Skeletal muscle satellite cell (primary cell): Measurements from ENCODE around the gene OSBP.
"Not testable (repeated sequence)": the region's sequence is repeated elsewhere in the genome, so short reads cannot be mapped to it uniquely, and the experiment has no call there.

Experiments used
- H3K27me3 ChIP-seq: 2 replicates; pipeline ENCODE4 v1.7.0; 2013; ENCODE audit warnings: low read length; ENCODE audit not compliant: control insufficient read depth, insufficient read depth
- H3K36me3 ChIP-seq: 2 replicates; pipeline ENCODE4 v1.7.0; 2013; ENCODE audit warnings: mild to moderate bottlenecking, control low read depth, low read length; ENCODE audit not compliant: insufficient read depth
- H3K4me1 ChIP-seq: 2 replicates; pipeline ENCODE4 v1.7.0; 2013; ENCODE audit warnings: low read length; ENCODE audit not compliant: control insufficient read depth, insufficient read depth
- H3K4me2 ChIP-seq: 2 replicates; pipeline ENCODE4 v1.7.0; 2013; ENCODE audit warnings: mild to moderate bottlenecking, low read length
- H3K4me3 ChIP-seq: 2 replicates; pipeline ENCODE4 v1.7.0; 2013; ENCODE audit warnings: low read length
- H3K9ac ChIP-seq: 2 replicates; pipeline ENCODE4 v1.7.0; 2013; ENCODE audit warnings: mild to moderate bottlenecking, low read depth, low read length, moderate library complexity
- H3K9me3 ChIP-seq: replicated peaks from 2 replicates; pipeline ENCODE4 v1.7.0; 2013; ENCODE audit warnings: mild to moderate bottlenecking, control low read depth, low read length

OSBP gene

DNA sequence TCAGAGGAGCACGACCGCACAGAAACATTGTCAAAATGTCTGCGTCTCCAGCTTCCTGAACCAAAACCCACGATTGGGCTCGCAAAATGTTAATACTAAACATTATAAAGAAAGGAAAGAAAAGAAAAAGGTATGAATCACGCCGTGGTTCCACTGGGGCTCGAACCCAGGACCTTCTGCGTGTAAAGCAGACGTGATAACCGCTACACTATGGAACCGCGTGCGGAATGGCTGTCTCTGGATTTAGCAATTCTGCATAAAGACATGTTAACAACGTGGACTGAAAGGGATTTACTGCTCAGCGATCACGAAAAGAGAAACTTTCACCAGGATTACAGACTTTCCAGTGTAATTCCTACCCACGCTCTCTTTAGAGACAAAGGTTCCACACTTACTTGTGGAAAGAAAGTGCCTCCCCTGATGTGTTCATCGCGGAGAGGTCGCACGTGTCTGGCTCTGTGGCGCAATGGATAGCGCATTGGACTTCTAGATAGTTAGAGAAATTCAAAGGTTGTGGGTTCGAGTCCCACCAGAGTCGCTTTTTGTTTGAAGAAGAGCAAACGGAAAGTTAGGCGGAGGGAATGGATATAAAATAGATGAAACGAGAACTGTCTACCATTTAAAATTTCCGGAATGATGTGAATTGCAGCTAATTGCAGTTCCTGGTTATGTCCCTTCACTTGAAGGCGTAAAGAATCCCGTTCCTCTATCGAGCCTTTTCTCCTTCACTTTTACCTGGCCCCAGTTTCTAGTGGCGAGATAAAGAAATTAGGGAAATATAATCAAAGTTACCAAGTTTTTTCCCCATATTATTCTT lies 64.5 kb downstream of the OSBP start:
- no peaks in the 10 kb centered on the region for H3K27me3 ChIP-seq
- no peaks in the 10 kb centered on the region for H3K36me3 ChIP-seq
- peaks cover 16% of the 10 kb centered on the region for H3K4me1 ChIP-seq
- H3K9ac ChIP-seq, result peak overlapping the region; percentile 82
- H3K9me3 ChIP-seq, result no peaks in the 10 kb centered on the region
- H3K4me2 ChIP-seq, result peak overlapping the region; percentile 78
- peak overlapping the region; percentile 68 for H3K4me3 ChIP-seq

DNA sequence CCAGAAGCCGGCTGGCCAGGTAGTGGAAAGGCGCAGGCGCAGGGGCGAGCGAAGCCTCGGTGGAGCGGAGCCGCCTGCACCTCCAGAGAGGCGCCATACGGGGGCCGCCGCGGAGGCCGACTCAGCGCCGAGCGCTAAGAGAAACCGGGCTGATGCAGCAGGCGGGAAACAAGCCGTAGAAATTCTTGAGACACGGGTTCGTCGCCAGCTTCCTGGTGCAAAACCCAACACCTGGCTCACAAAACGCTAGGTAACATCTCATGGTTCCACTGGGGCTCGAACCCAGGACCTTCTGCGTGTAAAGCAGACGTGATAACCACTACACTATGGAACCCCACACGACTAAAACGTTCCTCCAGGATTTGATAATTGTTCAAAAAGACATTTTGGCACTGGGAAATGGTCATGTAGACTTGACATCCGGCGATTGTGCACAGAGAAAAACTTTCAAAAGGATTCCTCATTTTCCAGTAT lies 65.2 kb downstream of the OSBP start:
- Histone ChIP-seq H3K36me3 (no peaks in the 10 kb centered on the region), H3K9ac (peak overlapping the region; percentile 82), H3K4me2 (peak overlapping the region; percentile 78), H3K27me3 (no peaks in the 10 kb centered on the region), H3K4me1 (peaks cover 12% of the 10 kb centered on the region), H3K9me3 (no peaks in the 10 kb centered on the region), H3K4me3 (peak overlapping the region; percentile 68)

DNA sequence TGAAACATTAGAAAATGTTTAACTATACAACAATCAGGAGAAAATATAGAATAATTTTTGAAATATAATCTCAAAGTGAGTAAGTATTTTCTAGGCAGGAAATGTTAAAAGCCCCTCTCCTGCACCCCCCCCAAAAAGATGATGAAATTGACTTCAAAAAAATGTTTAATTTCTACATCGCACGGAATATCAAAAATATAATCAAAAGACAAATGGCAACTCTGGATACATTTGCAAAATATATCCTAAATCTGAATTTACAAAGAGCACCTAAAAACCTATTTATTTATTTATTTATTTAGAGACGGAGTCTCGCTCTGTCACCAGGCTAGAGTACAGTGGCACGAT lies 67.3 kb downstream of the OSBP start:
- Histone ChIP-seq H3K27me3 (no peaks in the 10 kb centered on the region), H3K9me3 (no peaks in the 10 kb centered on the region), H3K36me3 (no peaks in the 10 kb centered on the region), H3K4me1 (peaks cover 19% of the 10 kb centered on the region), H3K9ac (no peak overlapping the region), H3K4me3 (no peak overlapping the region), H3K4me2 (no peak overlapping the region)

DNA sequence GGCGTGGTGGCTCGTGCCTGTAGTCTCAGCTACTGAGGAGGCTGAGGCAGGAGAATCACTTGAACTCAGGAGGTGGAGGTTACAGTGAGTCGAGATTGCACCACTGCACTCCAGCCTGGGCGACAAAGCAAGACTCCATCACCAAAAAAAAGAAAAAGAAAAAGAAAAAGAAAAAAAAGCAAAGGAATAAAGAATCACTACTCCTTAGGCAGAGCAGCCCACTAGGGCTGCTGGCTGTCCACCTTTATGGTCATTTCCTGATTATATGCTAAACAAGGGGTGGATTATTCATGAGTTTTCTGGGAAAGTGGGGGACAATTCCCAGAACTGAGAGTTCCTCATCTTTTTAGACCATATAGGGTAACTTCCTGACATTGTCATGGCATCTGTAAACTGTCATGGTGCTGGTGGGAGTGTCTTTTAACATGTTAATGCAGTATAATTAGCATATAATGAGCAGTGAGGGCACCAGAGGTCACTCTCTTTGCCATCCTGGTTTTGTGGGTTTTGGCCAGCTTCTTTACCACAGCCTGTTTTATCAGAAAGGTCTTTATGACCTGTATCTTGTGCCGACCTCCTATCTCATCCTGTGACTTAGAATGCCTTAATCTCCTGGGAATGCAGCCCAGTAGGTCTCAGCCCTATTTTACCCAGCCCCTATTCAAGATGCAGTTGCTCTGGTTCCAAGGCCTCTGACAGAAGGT lies 67.8 kb downstream of the OSBP start:
- H3K9me3 ChIP-seq, H3K27me3 ChIP-seq, H3K4me3 ChIP-seq, H3K9ac ChIP-seq, H3K36me3 ChIP-seq, H3K4me2 ChIP-seq: not testable (repeated sequence)
- H3K4me1 ChIP-seq, result peaks cover 19% of the 10 kb centered on the region

DNA sequence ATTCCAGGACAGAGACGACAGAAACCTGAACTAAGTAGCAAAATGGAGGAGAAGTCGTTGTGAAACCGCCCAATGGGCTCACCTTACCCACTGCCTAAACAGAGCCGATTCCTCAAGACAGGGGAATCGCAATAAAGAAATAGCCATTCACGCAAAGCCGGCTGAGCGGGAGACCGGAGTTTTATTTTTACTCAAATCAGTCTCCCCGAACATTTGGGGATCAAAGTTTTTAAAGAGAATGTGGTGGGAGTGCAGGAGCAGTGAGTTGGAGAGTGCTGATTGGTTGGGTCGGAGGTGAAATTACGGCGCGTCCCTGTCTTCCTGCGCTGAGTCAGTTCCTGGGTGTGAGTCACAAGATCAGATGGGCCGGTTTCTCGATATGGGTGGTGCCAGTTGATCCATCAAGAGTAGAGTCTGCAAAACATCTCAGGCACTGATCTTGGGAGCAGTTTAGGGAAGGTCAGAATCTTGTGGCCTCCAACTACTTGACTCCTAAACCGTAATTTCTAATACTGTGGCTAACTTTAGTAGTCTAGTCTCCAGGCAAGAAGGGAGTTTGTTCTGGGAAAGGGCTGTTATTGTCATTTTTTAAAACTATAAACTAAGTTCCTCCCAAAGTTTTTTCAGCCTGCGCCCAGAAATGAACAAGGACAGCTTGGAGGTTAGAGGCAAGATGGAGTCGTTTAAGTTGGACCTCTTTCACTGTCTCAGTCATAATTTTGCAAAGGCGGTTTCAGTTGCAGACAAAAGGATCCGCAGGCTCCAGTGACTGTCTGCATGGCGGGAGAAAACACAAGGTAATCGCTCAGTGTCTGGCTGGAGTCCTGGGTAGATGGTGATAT lies 70.2 kb downstream of the OSBP start:
- no peaks in the 10 kb centered on the region for H3K36me3 ChIP-seq
- H3K4me3 ChIP-seq, result no peak overlapping the region
- H3K27me3 ChIP-seq, result no peaks in the 10 kb centered on the region
- H3K4me2 ChIP-seq, result no peak overlapping the region
- H3K9me3 ChIP-seq, result no peaks in the 10 kb centered on the region
- no peak overlapping the region for H3K9ac ChIP-seq
- peaks cover 19% of the 10 kb centered on the region for H3K4me1 ChIP-seq

- no peak overlapping the region for H3K9ac ChIP-seq
Observed at GRCh38 chr11:59544869-59545178, 70.8 kb downstream of the OSBP start.

DNA sequence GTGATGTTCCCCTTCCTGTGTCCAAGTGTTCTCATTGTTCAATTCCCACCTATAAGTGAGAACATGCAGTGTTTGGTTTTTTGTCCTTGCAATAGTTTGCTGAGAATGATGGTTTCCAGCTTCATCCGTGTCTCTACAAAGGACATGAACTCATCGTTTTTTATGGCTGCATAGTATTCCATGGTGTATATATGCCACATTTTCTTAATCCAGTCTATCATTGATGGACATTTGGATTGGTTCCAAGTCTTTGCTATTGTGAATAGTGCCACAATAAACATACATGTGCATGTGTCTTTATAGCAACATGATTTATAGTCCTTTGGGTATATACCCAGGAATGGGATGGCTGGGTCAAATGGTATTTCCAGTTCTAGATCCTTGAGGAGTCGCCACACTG lies 71.9 kb downstream of the OSBP start:
- not testable (repeated sequence) for H3K36me3 ChIP-seq, H3K27me3 ChIP-seq, H3K4me3 ChIP-seq, H3K9ac ChIP-seq, H3K4me1 ChIP-seq, H3K9me3 ChIP-seq, H3K4me2 ChIP-seq

More at GRCh38 chr11:59544869-59545178, 70.8 kb downstream of the OSBP start:
- no peak overlapping the region for H3K4me2 ChIP-seq
- H3K9me3 ChIP-seq, result no peaks in the 10 kb centered on the region
- no peaks in the 10 kb centered on the region for H3K36me3 ChIP-seq
- no peaks in the 10 kb centered on the region for H3K27me3 ChIP-seq
- no peak overlapping the region for H3K4me3 ChIP-seq
- peaks cover 19% of the 10 kb centered on the region for H3K4me1 ChIP-seq

DNA sequence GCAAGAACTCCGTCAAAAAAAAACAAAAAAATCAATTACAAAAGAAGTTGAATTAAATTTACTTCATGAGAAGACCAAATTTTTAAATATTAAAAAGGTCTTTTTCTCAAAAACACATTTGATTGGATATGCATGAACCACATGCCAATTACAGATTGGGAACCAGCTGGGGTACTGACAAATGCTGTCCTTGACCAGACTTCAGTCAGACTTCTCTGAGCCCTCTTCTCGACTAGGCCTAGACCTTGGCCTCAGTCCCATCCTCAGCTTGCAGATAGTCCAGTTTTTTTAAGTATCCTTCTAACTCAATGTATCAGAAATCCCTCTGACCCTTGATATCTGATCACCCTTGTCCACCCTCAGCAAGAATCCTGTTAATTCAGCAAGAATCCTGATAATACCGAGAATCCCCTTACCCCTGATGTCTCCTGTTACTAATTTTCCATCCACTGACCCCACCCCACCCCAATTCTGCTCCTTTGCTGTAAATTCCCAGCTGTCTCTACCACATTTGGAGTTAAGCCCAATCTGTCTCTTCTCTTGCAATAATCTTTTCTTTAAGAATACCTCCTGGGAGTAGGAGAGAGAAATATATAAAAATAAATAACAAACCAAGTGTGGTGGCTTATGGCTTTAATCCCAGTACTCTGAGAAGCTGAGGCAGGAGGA lies 73.3 kb downstream of the OSBP start:
- no peaks in the 10 kb centered on the region for H3K36me3 ChIP-seq
- no peak overlapping the region for H3K4me2 ChIP-seq
- no peaks in the 10 kb centered on the region for H3K9me3 ChIP-seq
- no peaks in the 10 kb centered on the region for H3K27me3 ChIP-seq
- H3K4me1 ChIP-seq, result peaks cover 14% of the 10 kb centered on the region
- no peak overlapping the region for H3K9ac ChIP-seq
- no peak overlapping the region for H3K4me3 ChIP-seq

DNA sequence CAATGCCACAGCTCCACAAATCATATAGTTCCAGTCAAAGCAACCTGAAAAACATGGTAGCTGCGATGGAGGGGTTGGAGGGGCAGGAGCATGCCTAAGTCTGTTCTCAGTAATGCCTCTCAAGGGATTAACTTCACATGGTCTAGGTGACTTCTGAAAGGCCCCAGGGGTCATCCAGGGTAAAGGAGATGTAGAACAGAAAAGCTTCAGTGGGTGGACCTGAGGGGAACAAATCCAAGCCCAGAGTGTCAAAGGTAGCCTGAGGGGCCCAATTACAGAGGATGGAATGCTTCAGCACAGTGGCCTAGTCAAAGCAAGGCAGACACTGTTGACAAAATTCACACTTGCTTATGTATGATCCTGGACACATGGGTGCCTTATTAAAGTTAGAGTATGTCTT lies 80.9 kb downstream of the OSBP start:
- Histone ChIP-seq H3K27me3 (peaks cover 2% of the 10 kb centered on the region), H3K4me2 (no peak overlapping the region)

DNA sequence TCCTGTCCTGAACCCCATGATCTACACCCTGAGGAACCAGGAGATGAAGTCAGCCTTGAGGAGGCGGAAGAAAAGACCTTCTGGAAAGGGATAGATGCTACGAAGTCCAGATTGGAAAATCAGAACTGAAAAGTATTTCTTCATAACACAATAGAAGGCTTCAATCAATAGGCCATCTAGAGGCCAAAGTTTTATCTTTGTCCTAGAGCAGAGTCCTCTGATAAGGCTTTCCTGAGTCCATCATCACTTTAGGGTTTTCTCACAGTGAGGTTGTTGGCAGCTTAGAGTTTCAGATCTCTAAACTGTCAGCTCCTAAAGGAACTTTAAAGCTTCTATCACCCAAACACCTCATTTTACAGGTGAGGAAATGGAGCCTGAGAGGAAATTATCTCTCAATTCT lies 83.0 kb downstream of the OSBP start:
- Histone ChIP-seq H3K36me3 (no peaks in the 10 kb centered on the region), H3K9ac (no peak overlapping the region), H3K4me3 (no peak overlapping the region), H3K27me3 (peaks cover 17% of the 10 kb centered on the region), H3K4me1 (peaks cover under 1% of the 10 kb centered on the region), H3K9me3 (no peaks in the 10 kb centered on the region), H3K4me2 (no peak overlapping the region)

More for the DNA sequence above, 80.9 kb downstream of the OSBP start:
- H3K9ac ChIP-seq, result no peak overlapping the region
- no peaks in the 10 kb centered on the region for H3K36me3 ChIP-seq
- H3K4me1 ChIP-seq, result peaks cover 6% of the 10 kb centered on the region
- H3K4me3 ChIP-seq, result no peak overlapping the region
- H3K9me3 ChIP-seq, result no peaks in the 10 kb centered on the region

DNA sequence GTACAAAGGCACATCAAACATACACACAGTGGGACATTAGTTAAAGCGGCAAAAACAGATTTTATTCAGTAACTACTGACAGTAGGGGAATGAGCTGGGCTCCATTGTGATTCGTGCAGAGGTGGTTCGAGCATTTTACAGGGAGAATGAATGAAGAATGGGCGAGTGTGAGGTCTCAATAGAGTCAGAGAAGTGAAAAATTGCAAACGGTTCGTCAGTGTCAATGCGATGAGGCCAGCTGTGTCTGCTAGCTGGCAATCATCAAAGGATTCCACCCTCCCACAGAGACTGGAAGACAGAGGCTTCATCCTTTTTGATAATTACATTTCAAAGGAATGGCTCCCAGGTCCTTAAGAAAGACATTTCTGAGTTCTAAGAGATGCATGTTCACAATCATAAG lies 86.9 kb downstream of the OSBP start:
- Histone ChIP-seq H3K27me3 (peaks cover 24% of the 10 kb centered on the region), H3K4me2 (no peak overlapping the region), H3K4me3 (no peak overlapping the region), H3K4me1 (no peaks in the 10 kb centered on the region), H3K36me3 (no peaks in the 10 kb centered on the region), H3K9ac (no peak overlapping the region), H3K9me3 (no peaks in the 10 kb centered on the region)
